ENCODE measurements around the gene ICOSLG. TPM values are rescaled to one million over a fixed set of nuclear protein-coding genes. Genes with fewer than 3 reads are reported as not detected.
"Not testable (repeated sequence)": the region's sequence is repeated elsewhere in the genome, so short reads cannot be mapped to it uniquely, and the experiment has no call there.

The ICOSLG gene
- total and polyA plus RNA-seq, 2 experiments from 2014 or later, result 1.9 to 2.4 TPM

- H3K4me3 ChIP-seq; H3K36me3 ChIP-seq (replicated peaks; ENCODE audit: insufficient read depth, low read depth); DNase-seq (ENCODE audit: low spot score); H3K9me2 ChIP-seq (replicated peaks; ENCODE audit: insufficient read depth); H2AFZ ChIP-seq; H3K9me3 ChIP-seq (ENCODE audit: low read depth); H3K79me2 ChIP-seq; H3K4me2 ChIP-seq; H3K4me1 ChIP-seq (ENCODE audit: insufficient read depth); H4K20me1 ChIP-seq (ENCODE audit: insufficient read depth, poor library complexity, severe bottlenecking); H3K27ac ChIP-seq; H3K27me3 ChIP-seq: not testable (repeated sequence)
- no CpG with 5 or more reads among the region's 7 CpGs for WGBS (ENCODE audit: low lambda C conversion rate, missing lambda C conversion rate)
Observed at GRCh38 chr21:44184862-44185261, 55.9 kb downstream of the ICOSLG start.

DNA sequence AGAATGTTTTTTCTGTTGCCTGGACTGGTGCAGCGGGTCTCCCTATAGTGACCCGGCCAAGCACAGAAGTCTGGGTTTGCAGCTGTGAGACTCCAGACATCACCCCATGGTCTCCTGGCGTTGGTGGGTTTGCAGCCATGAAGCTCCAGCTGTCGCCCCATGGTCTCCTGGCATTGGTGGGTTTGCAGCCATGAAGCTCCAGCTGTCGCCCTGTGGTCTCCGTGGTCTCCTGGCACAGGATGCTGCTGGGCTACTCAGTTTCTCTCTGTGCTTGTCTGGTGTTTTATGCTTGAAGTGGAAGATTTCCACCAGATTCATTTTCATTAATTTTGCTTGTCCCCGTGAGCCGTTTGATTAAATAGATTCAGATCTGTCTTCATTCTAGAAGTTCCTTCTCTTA, 58.5 kb downstream of the ICOSLG start:
- not testable (repeated sequence) for H3K27me3 ChIP-seq; H3K4me3 ChIP-seq; H2AFZ ChIP-seq; H4K20me1 ChIP-seq (ENCODE audit: insufficient read depth, poor library complexity, severe bottlenecking); DNase-seq (ENCODE audit: low spot score); H3K4me1 ChIP-seq (ENCODE audit: insufficient read depth); H3K9me2 ChIP-seq (replicated peaks; ENCODE audit: insufficient read depth); H3K79me2 ChIP-seq; H3K27ac ChIP-seq; H3K4me2 ChIP-seq; H3K9me3 ChIP-seq (ENCODE audit: low read depth); H3K36me3 ChIP-seq (replicated peaks; ENCODE audit: insufficient read depth, low read depth)
- WGBS (ENCODE audit: low lambda C conversion rate, missing lambda C conversion rate), result no CpG with 5 or more reads among the region's 8 CpGs

- not testable (repeated sequence) for H3K27me3 ChIP-seq; H3K4me1 ChIP-seq (ENCODE audit: insufficient read depth)
- WGBS (ENCODE audit: low lambda C conversion rate, missing lambda C conversion rate), result no CpG with 5 or more reads among the region's 4 CpGs
Observed at GRCh38 chr21:44181506-44181905, 59.2 kb downstream of the ICOSLG start.

GRCh38 chr21:44176127-44176526, 64.6 kb downstream of the ICOSLG start:
- no CpG with 5 or more reads among the region's 14 CpGs for WGBS (ENCODE audit: low lambda C conversion rate, missing lambda C conversion rate)
- not testable (repeated sequence) for H3K79me2 ChIP-seq; H3K4me3 ChIP-seq; H3K4me1 ChIP-seq (ENCODE audit: insufficient read depth); H2AFZ ChIP-seq; H3K27me3 ChIP-seq; DNase-seq (ENCODE audit: low spot score); H3K36me3 ChIP-seq (replicated peaks; ENCODE audit: insufficient read depth, low read depth); H3K27ac ChIP-seq; H3K9me2 ChIP-seq (replicated peaks; ENCODE audit: insufficient read depth); H3K4me2 ChIP-seq; H3K9me3 ChIP-seq (ENCODE audit: low read depth); H4K20me1 ChIP-seq (ENCODE audit: insufficient read depth, poor library complexity, severe bottlenecking)

More at GRCh38 chr21:44181506-44181905, 59.2 kb downstream of the ICOSLG start:
- H3K27ac ChIP-seq; H4K20me1 ChIP-seq (ENCODE audit: insufficient read depth, poor library complexity, severe bottlenecking); H3K79me2 ChIP-seq; H3K36me3 ChIP-seq (replicated peaks; ENCODE audit: insufficient read depth, low read depth); H3K9me3 ChIP-seq (ENCODE audit: low read depth); H3K4me2 ChIP-seq; H3K9me2 ChIP-seq (replicated peaks; ENCODE audit: insufficient read depth); H2AFZ ChIP-seq; DNase-seq (ENCODE audit: low spot score); H3K4me3 ChIP-seq: not testable (repeated sequence)

GRCh38 chr21:44175189-44175588, 65.6 kb downstream of the ICOSLG start:
- not testable (repeated sequence) for H3K9me3 ChIP-seq (ENCODE audit: low read depth); H3K79me2 ChIP-seq; H3K4me3 ChIP-seq; H3K36me3 ChIP-seq (replicated peaks; ENCODE audit: insufficient read depth, low read depth); H4K20me1 ChIP-seq (ENCODE audit: insufficient read depth, poor library complexity, severe bottlenecking); DNase-seq (ENCODE audit: low spot score); H3K27ac ChIP-seq; H3K4me2 ChIP-seq; H3K27me3 ChIP-seq; H2AFZ ChIP-seq; H3K9me2 ChIP-seq (replicated peaks; ENCODE audit: insufficient read depth); H3K4me1 ChIP-seq (ENCODE audit: insufficient read depth)
- no CpG with 5 or more reads among the region's 17 CpGs for WGBS (ENCODE audit: low lambda C conversion rate, missing lambda C conversion rate)

Small RNAs within 50 kb of the gene (small RNA-seq; reads per million reads assigned to genes)
- gene AP001059.3, result not detected

Other genes starting within 250 kb of the ICOSLG start
- gene TRAPPC10, start 228.6 kb downstream of the ICOSLG start, total RNA-seq, result 16.6 and 17.7 TPM in 2 replicates
- 12.9 and 13.1 TPM in 2 replicates for gene TRAPPC10, start 228.6 kb downstream of the ICOSLG start, polyA plus RNA-seq
- gene PWP2, start 133.5 kb downstream of the ICOSLG start, total RNA-seq, result 1.3 and 3.3 TPM in 2 replicates
- gene PWP2, start 133.5 kb downstream of the ICOSLG start, polyA plus RNA-seq, result 0.36 and 1.4 TPM in 2 replicates
- gene GATD3, start 107.3 kb downstream of the ICOSLG start, total RNA-seq, result 9.5 and 24.7 TPM in 2 replicates
- 4.6 and 7.8 TPM in 2 replicates for gene GATD3, start 107.3 kb downstream of the ICOSLG start, polyA plus RNA-seq
- not detected in 2 replicates for gene DNMT3L, start 21.0 kb upstream of the ICOSLG start, total RNA-seq
- 0.33 TPM in 1 of 2 replicates, not detected in the other for gene DNMT3L, start 21.0 kb upstream of the ICOSLG start, polyA plus RNA-seq
- gene AIRE, start 44.9 kb upstream of the ICOSLG start, total RNA-seq, result 1.00 and 1.3 TPM in 2 replicates
- 0.32 and 0.42 TPM in 2 replicates for gene AIRE, start 44.9 kb upstream of the ICOSLG start, polyA plus RNA-seq
- gene PFKL, start 59.1 kb upstream of the ICOSLG start, total RNA-seq, result 115 and 140 TPM in 2 replicates
- gene PFKL, start 59.1 kb upstream of the ICOSLG start, polyA plus RNA-seq, result 191 and 205 TPM in 2 replicates
- gene CFAP410, start 98.4 kb upstream of the ICOSLG start, total RNA-seq, result 17.1 and 20.3 TPM in 2 replicates
- gene CFAP410, start 98.4 kb upstream of the ICOSLG start, polyA plus RNA-seq, result 33.6 and 40.4 TPM in 2 replicates
- gene TRPM2, start 112.7 kb upstream of the ICOSLG start, total RNA-seq, result 0.24 and 0.50 TPM in 2 replicates
- gene TRPM2, start 112.7 kb upstream of the ICOSLG start, polyA plus RNA-seq, result 0.25 TPM in 1 of 2 replicates, not detected in the other
- 7.3 and 7.8 TPM in 2 replicates for gene LRRC3, start 214.6 kb upstream of the ICOSLG start, total RNA-seq
- gene LRRC3, start 214.6 kb upstream of the ICOSLG start, polyA plus RNA-seq, result 5.6 and 7.2 TPM in 2 replicates

Data from hepatocyte (in vitro differentiated cells).